GM12872 (cell line): Measurements from ENCODE around the gene IFITM2.

Experiments used
- CTCF ChIP-seq: IDR thresholded peaks from 3 replicates; pipeline ENCODE4 v1.5.1; 2011; ENCODE audit warnings: low read depth, mild to moderate bottlenecking, low read length, moderate library complexity; ENCODE audit not compliant: insufficient read depth

The IFITM2 gene

GRCh38 chr11:328012-328411, 20.4 kb downstream of the IFITM2 start:
- TF ChIP-seq CTCF, result no peak

- TF ChIP-seq CTCF, result no peak
Observed at GRCh38 chr11:329886-330253, 22.3 kb downstream of the IFITM2 start.

- TF ChIP-seq CTCF, result no peak
Observed at GRCh38 chr11:330307-330693, 22.7 kb downstream of the IFITM2 start.

GRCh38 chr11:330694-331357, 23.2 kb downstream of the IFITM2 start:
- TF ChIP-seq CTCF, result no peak

GRCh38 chr11:331358-332060, 23.9 kb downstream of the IFITM2 start:
- no peak for TF ChIP-seq CTCF

- no peak for TF ChIP-seq CTCF
Observed at GRCh38 chr11:332651-333480, 25.2 kb downstream of the IFITM2 start.

GRCh38 chr11:334264-334994, 26.8 kb downstream of the IFITM2 start:
- no peak for TF ChIP-seq CTCF
